GM19035 (cell line): ENCODE measurements around the gene DYNLRB2.

Experiments
- ATAC-seq: cut with Tn5 transposase; IDR thresholded peaks from one replicate; pipeline ENCODE4 v1.9.1; 2021; ENCODE audit not compliant: unreplicated experiment

The DYNLRB2 gene

GRCh38 chr16:80547145-80547544, 6.4 kb downstream of the DYNLRB2 start:
- ATAC-seq, result no peak

- ATAC-seq, result no peak
Observed at GRCh38 chr16:80552277-80552676, 11.5 kb downstream of the DYNLRB2 start.

- no peak for ATAC-seq
Observed at GRCh38 chr16:80554033-80554432, 13.2 kb downstream of the DYNLRB2 start.

- ATAC-seq, result no peak
Observed at GRCh38 chr16:80556481-80556880, 15.7 kb downstream of the DYNLRB2 start.

GRCh38 chr16:80557037-80557436, 16.2 kb downstream of the DYNLRB2 start:
- no peak for ATAC-seq

- no peak for ATAC-seq
Observed at GRCh38 chr16:80559369-80559768, 18.6 kb downstream of the DYNLRB2 start.

- no peak for ATAC-seq
Observed at GRCh38 chr16:80563066-80563465, 22.3 kb downstream of the DYNLRB2 start.

GRCh38 chr16:80564394-80564793, 23.6 kb downstream of the DYNLRB2 start:
- ATAC-seq, result no peak

GRCh38 chr16:80569440-80570105, 28.8 kb downstream of the DYNLRB2 start:
- peak; percentile 60 for ATAC-seq

GRCh38 chr16:80570106-80570478, 29.3 kb downstream of the DYNLRB2 start:
- ATAC-seq, result no peak

GRCh38 chr16:80573700-80574120, 32.9 kb downstream of the DYNLRB2 start:
- ATAC-seq, result no peak

- no peak for ATAC-seq
Observed at GRCh38 chr16:80576343-80576912, 35.6 kb downstream of the DYNLRB2 start.

GRCh38 chr16:80577485-80578280, 36.9 kb downstream of the DYNLRB2 start:
- no peak for ATAC-seq

- ATAC-seq, result peak; percentile 89
Observed at GRCh38 chr16:80580109-80580832, 39.5 kb downstream of the DYNLRB2 start.

GRCh38 chr16:80583466-80583865, 42.7 kb downstream of the DYNLRB2 start:
- no peak for ATAC-seq

GRCh38 chr16:80585764-80586163, 45.0 kb downstream of the DYNLRB2 start:
- peak; percentile 57 for ATAC-seq

GRCh38 chr16:80586476-80586875, 45.7 kb downstream of the DYNLRB2 start:
- no peak for ATAC-seq

GRCh38 chr16:80587071-80587470, 46.3 kb downstream of the DYNLRB2 start:
- ATAC-seq, result no peak

- no peak for ATAC-seq
Observed at GRCh38 chr16:80591071-80591915, 50.5 kb downstream of the DYNLRB2 start.

- no peak for ATAC-seq
Observed at GRCh38 chr16:80592273-80592672, 51.5 kb downstream of the DYNLRB2 start.

GRCh38 chr16:80594756-80595155, 54.0 kb downstream of the DYNLRB2 start:
- no peak for ATAC-seq
